CD14-positive monocyte (primary cell): ENCODE data around the gene COL13A1. TPM values are rescaled to one million over a fixed set of nuclear protein-coding genes. Genes with fewer than 3 reads are reported as not detected.

Source experiments
- DNase-seq, 3 donors: peaks; one replicate each; pipeline ENCODE4 v3.0.0-alpha.2; 2011 to 2022
- H2AFZ ChIP-seq: 2 replicates; pipeline ENCODE4 v1.6.0; 2012; ENCODE audit warnings: mild to moderate bottlenecking, low read depth, low read length, inconsistent platforms; ENCODE audit not compliant: insufficient read depth, poor library complexity, severe bottlenecking
- H3K27ac ChIP-seq, 2 donors: 1 replicate in 1 of 2; 2 replicates in 1 of 2; pipeline ENCODE4 v1.5.1; 2012 to 2013; ENCODE audit warnings: low read length in 2 of 2, control low read depth in 1 of 2, inconsistent platforms in 1 of 2, low read depth in 1 of 2, mild to moderate bottlenecking in 1 of 2
- H3K27me3 ChIP-seq, 2 donors: one replicate each; pipeline versions ENCODE4 v1.6.0 to v1.6.1; 2011 to 2013; ENCODE audit warnings: low read length in 2 of 2; ENCODE audit not compliant: control insufficient read depth in 2 of 2, insufficient read depth in 2 of 2
- H3K36me3 ChIP-seq, 2 donors: replicated peaks in 1 of 2; 1 replicate in 1 of 2; 2 replicates in 1 of 2; pipeline versions ENCODE4 v1.5.1 to v1.6.1; 2012 to 2013; ENCODE audit warnings: low read length in 2 of 2, control low read depth in 1 of 2, inconsistent platforms in 1 of 2, mild to moderate bottlenecking in 1 of 2; ENCODE audit not compliant: insufficient read depth in 2 of 2, control insufficient read depth in 1 of 2
- H3K4me1 ChIP-seq, 2 donors: 1 replicate in 1 of 2; 2 replicates in 1 of 2; pipeline versions ENCODE4 v1.5.1 to v1.6.1; 2012 to 2013; ENCODE audit warnings: low read length in 2 of 2, control low read depth in 1 of 2, inconsistent platforms in 1 of 2, mild to moderate bottlenecking in 1 of 2, moderate library complexity in 1 of 2; ENCODE audit not compliant: insufficient read depth in 2 of 2, control insufficient read depth in 1 of 2
- H3K4me2 ChIP-seq: replicated peaks from 2 replicates; pipeline ENCODE3; 2012; ENCODE audit warnings: low read length, moderate library complexity, mild to moderate bottlenecking; ENCODE audit not compliant: poor library complexity, severe bottlenecking; ENCODE audit errors: extremely low read depth
- H3K4me3 ChIP-seq, 3 experiments: fragments of 200-600 bp in 1 of 3; sonication (generic) in 1 of 3; replicated peaks in 1 of 3; 1 replicate in 2 of 3; 2 replicates in 1 of 3; pipeline ENCODE4 v1.5.1; 2011 to 2013; ENCODE audit warnings: low read length in 3 of 3, mild to moderate bottlenecking in 3 of 3, control low read depth in 2 of 3, low read depth in 2 of 3, inconsistent platforms in 1 of 3, moderate library complexity in 1 of 3
- H3K79me2 ChIP-seq: 2 replicates; pipeline ENCODE4 v1.6.0; 2012; ENCODE audit warnings: mild to moderate bottlenecking, control low read depth, inconsistent platforms, low read length, moderate library complexity; ENCODE audit not compliant: insufficient read depth
- H3K9ac ChIP-seq: 2 replicates; pipeline ENCODE4 v1.6.0; 2017; ENCODE audit warnings: low read length, mild to moderate bottlenecking; ENCODE audit not compliant: insufficient read depth, poor library complexity, severe bottlenecking
- H3K9me3 ChIP-seq, 2 donors: replicated peaks in 1 of 2; 1 replicate in 1 of 2; 2 replicates in 1 of 2; pipeline versions ENCODE4 v1.5.1 to v1.6.1; 2012 to 2013; ENCODE audit warnings: low read length in 2 of 2, control low read depth in 1 of 2; ENCODE audit not compliant: control insufficient read depth in 1 of 2, insufficient read depth in 1 of 2
- H4K20me1 ChIP-seq: 2 replicates; pipeline ENCODE4 v1.6.0; 2012; ENCODE audit warnings: mild to moderate bottlenecking, low read length, control low read depth, moderate library complexity; ENCODE audit not compliant: insufficient read depth
- H3K27ac Mint-ChIP-seq, 7 donors: one replicate each; pipeline ENCODE4 v1.8.0; 2020; ENCODE audit warnings: mild to moderate bottlenecking in 7 of 7, mixed read lengths in 7 of 7, moderate library complexity in 6 of 7, inconsistent platforms in 2 of 7
- H3K27me3 Mint-ChIP-seq, 3 donors: one replicate each; pipeline ENCODE4 v1.8.0; 2021 to 2022; ENCODE audit warnings: low read depth in 3 of 3, mild to moderate bottlenecking in 3 of 3, mixed read lengths in 3 of 3, moderate library complexity in 3 of 3, inconsistent platforms in 1 of 3
- H3K36me3 Mint-ChIP-seq, 2 donors: one replicate each; pipeline ENCODE4 v1.8.0; 2020; ENCODE audit warnings: mixed read lengths in 2 of 2, inconsistent platforms in 1 of 2, mild to moderate bottlenecking in 1 of 2
- H3K4me1 Mint-ChIP-seq: one replicate; pipeline ENCODE4 v1.8.0; 2020; ENCODE audit warnings: mild to moderate bottlenecking, mixed read lengths
- H3K4me3 Mint-ChIP-seq, 2 donors: one replicate each; pipeline ENCODE4 v1.8.0; 2020; ENCODE audit warnings: mild to moderate bottlenecking in 2 of 2, mixed read lengths in 2 of 2, moderate library complexity in 1 of 2
- H3K9me3 Mint-ChIP-seq, 7 donors: one replicate each; pipeline ENCODE4 v1.8.0; 2020 to 2022; ENCODE audit warnings: mixed read lengths in 7 of 7, mild to moderate bottlenecking in 6 of 7, moderate library complexity in 6 of 7, inconsistent platforms in 2 of 7
- WGBS: methylation state at CpG from one replicate; pipeline ENCODE4 v1.1.5; 2013; ENCODE audit warnings: missing lambda C conversion rate; ENCODE audit not compliant: insufficient coverage; 5-methylcytosine and 5-hydroxymethylcytosine counted together
- intact Hi-C, 2 donors: fragments of 100-400 bp; cut with micrococcal nuclease; formaldehyde crosslinking; loops; one replicate each; pipeline versions ENCODE4 v1.15.0 to v1.15.1; 2023
- polyA plus RNA-seq, 3 donors: library from polyadenylated mRNA; depleted of rRNA in 1 of 3; unstranded in 2 of 3; stranded (reverse) in 1 of 3; fragments of 300-500 nt in 2 of 3; fragments of >200 nt in 1 of 3; fragmentation: Illumina TruSeq in 2 of 3; gene quantifications; 1 replicate in 2 of 3; 2 replicates in 1 of 3; pipeline ENCODE4 v1.2.3, GENCODE V29; 2012 to 2021
- TF ChIP-seq, protein P1 (sequence below): fragments of 200-600 bp; IDR thresholded peaks from one replicate; pipeline ENCODE4 v1.8.0; 2022; ENCODE audit warnings: antibody characterized with exemption, mild to moderate bottlenecking

COL13A1 gene
- polyA plus RNA-seq, 3 donors: not detected

DNA sequence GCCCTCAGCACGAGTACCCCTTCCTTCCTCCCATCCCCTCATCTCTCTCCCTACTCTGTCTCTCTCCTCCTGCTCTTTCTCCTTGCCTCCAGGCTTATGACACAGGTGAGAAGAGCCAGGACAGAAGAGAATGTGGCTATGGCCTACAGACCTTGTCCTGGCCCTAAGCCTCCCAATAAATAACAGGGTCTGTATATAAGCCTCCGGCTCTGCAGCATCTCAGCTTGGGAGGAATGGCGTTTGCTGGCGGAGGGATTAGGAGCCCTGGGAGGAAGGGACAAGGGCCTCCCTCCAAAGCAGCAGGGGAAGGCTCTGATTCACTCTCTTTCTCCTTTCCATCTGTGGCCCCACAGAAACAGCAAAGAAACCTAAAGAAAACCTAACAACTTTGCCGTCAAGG is 45.8 kb downstream of the COL13A1 start:
- no peak for DNase-seq
- Histone ChIP-seq H3K4me2 (no peak overlapping the region), H2AFZ (no peak overlapping the region), H3K27ac (no peak overlapping the region), H4K20me1 (no peaks in the 10 kb centered on the region), H3K4me3 (no peak overlapping the region), H3K27me3 (peaks cover 0 to 5% of the 10 kb centered on the region in 2 donors), H3K79me2 (no peaks in the 10 kb centered on the region), H3K36me3 (no peaks in the 10 kb centered on the region), H3K9me3 (no peaks in the 10 kb centered on the region), H3K9ac (no peak overlapping the region), H3K4me1 (no peaks in the 10 kb centered on the region)
- Mint-ChIP-seq H3K27me3 (peaks cover 5 to 23% (median 11%) of the 10 kb centered on the region in 3 donors), H3K36me3 (no peaks in the 10 kb centered on the region), H3K4me3 (no peak overlapping the region), H3K4me1 (no peaks in the 10 kb centered on the region), H3K27ac (no peak overlapping the region), H3K9me3 (no peaks in the 10 kb centered on the region)
- whole genome bisulfite sequencing: 100% methylated on average over 1 of the region's 5 CpGs
- TF ChIP-seq, protein P1, sequence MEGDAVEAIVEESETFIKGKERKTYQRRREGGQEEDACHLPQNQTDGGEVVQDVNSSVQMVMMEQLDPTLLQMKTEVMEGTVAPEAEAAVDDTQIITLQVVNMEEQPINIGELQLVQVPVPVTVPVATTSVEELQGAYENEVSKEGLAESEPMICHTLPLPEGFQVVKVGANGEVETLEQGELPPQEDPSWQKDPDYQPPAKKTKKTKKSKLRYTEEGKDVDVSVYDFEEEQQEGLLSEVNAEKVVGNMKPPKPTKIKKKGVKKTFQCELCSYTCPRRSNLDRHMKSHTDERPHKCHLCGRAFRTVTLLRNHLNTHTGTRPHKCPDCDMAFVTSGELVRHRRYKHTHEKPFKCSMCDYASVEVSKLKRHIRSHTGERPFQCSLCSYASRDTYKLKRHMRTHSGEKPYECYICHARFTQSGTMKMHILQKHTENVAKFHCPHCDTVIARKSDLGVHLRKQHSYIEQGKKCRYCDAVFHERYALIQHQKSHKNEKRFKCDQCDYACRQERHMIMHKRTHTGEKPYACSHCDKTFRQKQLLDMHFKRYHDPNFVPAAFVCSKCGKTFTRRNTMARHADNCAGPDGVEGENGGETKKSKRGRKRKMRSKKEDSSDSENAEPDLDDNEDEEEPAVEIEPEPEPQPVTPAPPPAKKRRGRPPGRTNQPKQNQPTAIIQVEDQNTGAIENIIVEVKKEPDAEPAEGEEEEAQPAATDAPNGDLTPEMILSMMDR: no peak
- intact Hi-C loops: no loop called here

DNA sequence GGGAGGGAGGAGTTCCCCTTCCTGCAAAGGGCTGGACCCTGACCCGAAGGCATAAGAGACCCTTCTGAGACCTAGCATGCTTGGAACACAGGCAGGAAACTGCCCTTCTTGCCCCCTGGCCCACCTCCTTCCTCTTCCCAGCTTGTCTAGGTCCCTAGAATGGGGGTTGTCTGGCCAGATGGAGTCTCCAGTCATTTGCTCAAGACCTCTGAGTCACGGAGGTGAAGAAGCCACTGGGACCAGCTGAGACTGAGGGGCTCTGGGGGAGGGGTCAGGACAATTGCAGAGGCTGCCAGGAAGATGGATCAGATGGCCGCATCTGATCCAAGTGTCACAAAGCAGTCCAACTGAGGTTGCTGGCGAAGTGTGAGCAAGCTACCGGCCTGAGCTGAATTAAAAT is 46.2 kb downstream of the COL13A1 start:
- no peaks in the 10 kb centered on the region for H3K9me3 ChIP-seq
- no peaks in the 10 kb centered on the region for H3K4me1 Mint-ChIP-seq
- H3K27me3 ChIP-seq: peaks cover 0 to 5% of the 10 kb centered on the region in 2 donors
- H3K27ac Mint-ChIP-seq: no peak overlapping the region
- H3K27ac ChIP-seq: no peak overlapping the region
- no peaks in the 10 kb centered on the region for H3K9me3 Mint-ChIP-seq
- no peak for DNase-seq
- H2AFZ ChIP-seq: no peak overlapping the region
- H3K36me3 ChIP-seq: no peaks in the 10 kb centered on the region
- intact Hi-C loops: no loop called here
- peaks cover 5 to 23% (median 10%) of the 10 kb centered on the region in 3 donors for H3K27me3 Mint-ChIP-seq
- H3K4me1 ChIP-seq: no peaks in the 10 kb centered on the region
- H3K9ac ChIP-seq: no peak overlapping the region
- H3K4me3 ChIP-seq: no peak overlapping the region
- H4K20me1 ChIP-seq: no peaks in the 10 kb centered on the region
- TF ChIP-seq, protein P1: no peak
- H3K36me3 Mint-ChIP-seq: no peaks in the 10 kb centered on the region
- H3K4me3 Mint-ChIP-seq: no peak overlapping the region
- no peaks in the 10 kb centered on the region for H3K79me2 ChIP-seq
- 31% methylated on average over 2 of the region's 5 CpGs for WGBS
- H3K4me2 ChIP-seq: no peak overlapping the region
